GM13977 (cell line): Measurements from ENCODE around the gene FRAS1.

Experiments used
- DNase-seq: peaks from one replicate; pipeline ENCODE4 v3.0.0; 2012; ENCODE audit warnings: low spot score
- in situ Hi-C: fragments of 300-500 bp; cut with MboI; formaldehyde crosslinking; loops from one replicate; pipeline ENCODE4 v1.12.0; 2022; ENCODE audit warnings: low sequenced_read_pairs, low pct_unique_long_range_greater_than_20kb, mixed read lengths, inconsistent platforms; ENCODE audit not compliant: unreplicated experiment
- TF ChIP-seq, protein P1 (sequence below): IDR thresholded peaks from 2 replicates; pipeline ENCODE4 v1.5.1; 2012; ENCODE audit warnings: mild to moderate bottlenecking, control low read depth; ENCODE audit not compliant: insufficient read depth; ENCODE audit errors: extremely low read depth, missing control alignments

The FRAS1 gene

GRCh38 chr4:78336093-78336943, 279.2 kb downstream of the FRAS1 start:
- in situ Hi-C loops = no loop called here
- TF ChIP-seq, protein P1, sequence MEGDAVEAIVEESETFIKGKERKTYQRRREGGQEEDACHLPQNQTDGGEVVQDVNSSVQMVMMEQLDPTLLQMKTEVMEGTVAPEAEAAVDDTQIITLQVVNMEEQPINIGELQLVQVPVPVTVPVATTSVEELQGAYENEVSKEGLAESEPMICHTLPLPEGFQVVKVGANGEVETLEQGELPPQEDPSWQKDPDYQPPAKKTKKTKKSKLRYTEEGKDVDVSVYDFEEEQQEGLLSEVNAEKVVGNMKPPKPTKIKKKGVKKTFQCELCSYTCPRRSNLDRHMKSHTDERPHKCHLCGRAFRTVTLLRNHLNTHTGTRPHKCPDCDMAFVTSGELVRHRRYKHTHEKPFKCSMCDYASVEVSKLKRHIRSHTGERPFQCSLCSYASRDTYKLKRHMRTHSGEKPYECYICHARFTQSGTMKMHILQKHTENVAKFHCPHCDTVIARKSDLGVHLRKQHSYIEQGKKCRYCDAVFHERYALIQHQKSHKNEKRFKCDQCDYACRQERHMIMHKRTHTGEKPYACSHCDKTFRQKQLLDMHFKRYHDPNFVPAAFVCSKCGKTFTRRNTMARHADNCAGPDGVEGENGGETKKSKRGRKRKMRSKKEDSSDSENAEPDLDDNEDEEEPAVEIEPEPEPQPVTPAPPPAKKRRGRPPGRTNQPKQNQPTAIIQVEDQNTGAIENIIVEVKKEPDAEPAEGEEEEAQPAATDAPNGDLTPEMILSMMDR = no peak
- DNase-seq = no peak

GRCh38 chr4:78337244-78338020, 280.3 kb downstream of the FRAS1 start:
- in situ Hi-C loops = no loop called here
- TF ChIP-seq, protein P1 = no peak
- no peak for DNase-seq

DNA sequence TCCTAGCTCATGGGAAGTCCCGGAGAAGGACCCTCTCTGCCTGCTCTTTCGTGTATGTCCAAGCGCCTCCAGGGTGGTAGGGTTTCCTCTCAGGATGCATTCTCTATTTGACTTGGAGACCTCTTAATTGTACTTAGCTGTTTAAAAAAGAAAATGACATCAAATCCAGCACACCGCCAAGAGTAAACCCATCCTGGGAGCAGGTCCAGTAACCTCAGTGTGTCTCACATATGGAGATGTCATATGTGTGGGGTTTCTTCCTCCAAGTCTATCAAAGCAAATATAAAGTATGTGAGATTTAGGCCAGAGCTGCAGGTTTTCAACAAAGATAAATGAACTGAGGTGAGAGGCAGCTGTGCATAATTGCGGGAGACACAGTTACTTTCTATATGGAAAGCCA, 285.0 kb downstream of the FRAS1 start:
- TF ChIP-seq, protein P1 = no peak
- in situ Hi-C loops = no loop called here
- DNase-seq = no peak

DNA sequence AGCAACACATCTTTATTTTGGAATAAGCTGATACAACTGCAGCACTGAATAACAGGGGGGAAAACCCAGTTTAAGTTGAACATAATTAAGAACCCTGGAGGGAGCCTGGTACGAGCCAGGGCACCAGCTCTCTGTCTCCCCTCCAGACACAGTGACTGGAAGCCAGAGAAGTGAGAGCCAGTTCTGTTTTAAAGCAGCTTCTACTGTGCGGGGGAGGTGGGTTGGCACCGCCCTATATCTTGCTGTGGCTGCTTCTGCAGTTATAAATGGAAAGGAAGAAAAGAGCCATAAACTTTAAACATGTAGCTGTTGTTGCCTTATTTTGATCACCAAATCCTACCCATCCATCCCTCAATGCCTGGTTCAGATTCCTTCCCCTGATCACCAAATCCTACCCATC, 286.6 kb downstream of the FRAS1 start:
- in situ Hi-C loops = no loop called here
- TF ChIP-seq, protein P1 = no peak
- no peak for DNase-seq

- TF ChIP-seq, protein P1 = no peak
- in situ Hi-C loops = no loop called here
- DNase-seq = no peak
Observed at GRCh38 chr4:78345237-78345636, 288.1 kb downstream of the FRAS1 start.

DNA sequence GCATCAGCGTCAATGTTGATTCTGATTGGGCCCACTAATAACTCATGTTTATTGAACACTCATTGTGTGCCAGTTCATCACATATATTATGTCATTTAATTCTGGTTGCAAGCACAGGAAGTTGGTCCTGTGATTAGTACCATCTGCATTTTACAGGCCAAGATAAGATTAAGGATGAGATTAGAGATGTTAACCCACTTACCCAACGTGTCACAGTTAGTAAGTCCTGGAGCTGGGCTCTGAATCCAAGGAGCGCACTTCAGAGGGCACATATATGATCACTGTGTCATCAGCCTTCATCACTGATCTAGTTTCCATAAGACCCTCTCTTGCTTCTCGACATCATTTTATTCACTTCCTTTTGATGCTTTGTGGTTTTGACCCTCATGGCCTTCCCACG, 289.1 kb downstream of the FRAS1 start:
- in situ Hi-C loops = no loop called here
- DNase-seq = no peak
- TF ChIP-seq, protein P1 = no peak
